ENCODE results near the gene HYAL3.

DNA sequence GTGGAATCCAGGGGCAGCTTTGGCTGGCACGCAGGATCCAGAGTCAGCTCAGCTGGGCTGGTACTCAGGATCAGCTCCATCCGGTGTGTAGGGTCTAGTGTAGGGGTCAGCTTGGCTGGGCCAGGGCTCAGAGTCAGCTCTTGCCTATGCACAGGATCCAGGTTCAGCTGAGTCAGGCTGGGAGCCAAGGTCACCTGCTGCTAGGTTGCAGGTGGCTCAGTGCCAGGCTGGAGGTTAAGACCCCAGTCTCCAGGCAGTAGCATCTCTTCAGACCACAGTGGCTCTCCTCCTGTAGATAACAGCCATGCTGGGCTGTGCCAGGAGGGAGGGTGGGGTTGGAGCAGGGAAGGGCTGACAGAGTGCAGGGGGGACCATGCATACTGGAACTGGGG lies 1.8 kb downstream of the HYAL3 start:
- no peak for TF ChIP-seq POLR2AphosphoS5 (IDR thresholded peaks at IDR 0.05)
- TF ChIP-seq, protein P1, sequence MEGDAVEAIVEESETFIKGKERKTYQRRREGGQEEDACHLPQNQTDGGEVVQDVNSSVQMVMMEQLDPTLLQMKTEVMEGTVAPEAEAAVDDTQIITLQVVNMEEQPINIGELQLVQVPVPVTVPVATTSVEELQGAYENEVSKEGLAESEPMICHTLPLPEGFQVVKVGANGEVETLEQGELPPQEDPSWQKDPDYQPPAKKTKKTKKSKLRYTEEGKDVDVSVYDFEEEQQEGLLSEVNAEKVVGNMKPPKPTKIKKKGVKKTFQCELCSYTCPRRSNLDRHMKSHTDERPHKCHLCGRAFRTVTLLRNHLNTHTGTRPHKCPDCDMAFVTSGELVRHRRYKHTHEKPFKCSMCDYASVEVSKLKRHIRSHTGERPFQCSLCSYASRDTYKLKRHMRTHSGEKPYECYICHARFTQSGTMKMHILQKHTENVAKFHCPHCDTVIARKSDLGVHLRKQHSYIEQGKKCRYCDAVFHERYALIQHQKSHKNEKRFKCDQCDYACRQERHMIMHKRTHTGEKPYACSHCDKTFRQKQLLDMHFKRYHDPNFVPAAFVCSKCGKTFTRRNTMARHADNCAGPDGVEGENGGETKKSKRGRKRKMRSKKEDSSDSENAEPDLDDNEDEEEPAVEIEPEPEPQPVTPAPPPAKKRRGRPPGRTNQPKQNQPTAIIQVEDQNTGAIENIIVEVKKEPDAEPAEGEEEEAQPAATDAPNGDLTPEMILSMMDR (IDR thresholded peaks at IDR 0.05): no peak
- no peak for TF ChIP-seq EP300 (IDR thresholded peaks at IDR 0.05)

Measured in gastroesophageal sphincter (tissue), 3 donors.